ENCODE data around the gene OR10H2. TPM values are rescaled to one million over a fixed set of nuclear protein-coding genes. Genes with fewer than 3 reads are reported as not detected.

The OR10H2 gene
- total and polyA plus RNA-seq, 2 donors (not counting 3 experiments of a cell fraction or from before 2014, with no cell fraction given) = not detected

GRCh38 chr19:15702534-15702930, 25.3 kb upstream of the OR10H2 start:
- H3K9ac ChIP-seq (replicated peaks; ENCODE audit: extremely low read depth, insufficient read depth, low read length) = no peak overlapping the region
- BruUV-seq (replicated peaks) = no TSS peak
- no peaks in the 10 kb centered on the region for H3K27me3 ChIP-seq (ENCODE audit: control insufficient read depth in 2 of 2, insufficient read depth in 2 of 2, low read length in 2 of 2)
- dilution Hi-C loops (cut with MboI; ENCODE audit: extremely low pct_ligation_motif_present, low sequenced_read_pairs) = no loop called here
- ChIA-PET CTCF (no interaction called here), POLR2A (no interaction called here)
- no peaks in the 10 kb centered on the region for H4K20me1 ChIP-seq (replicated peaks; ENCODE audit: control insufficient read depth, extremely low read depth, insufficient read depth, low read length)
- FAIRE-seq (no peak), DNase-seq (ENCODE audit: low read depth, low spot score) (peak; percentile 40)
- H2AFZ ChIP-seq (ENCODE audit: low read depth, low read length) = no peak overlapping the region
- no peaks in the 10 kb centered on the region for H3K9me3 ChIP-seq (replicated peaks; ENCODE audit: control insufficient read depth, insufficient read depth, low read length)
- no peak for TF ChIP-seq MYC (IDR thresholded peaks at IDR 0.05; ENCODE audit: low read depth, low read length)
- TF ChIP-seq MAX (IDR thresholded peaks at IDR 0.05; ENCODE audit: insufficient read depth, insufficient read length) = no peak
- no peak for TF ChIP-seq EZH2 (IDR thresholded peaks at IDR 0.05; ENCODE audit: borderline replicate concordance, low read depth, low read length, severe bottlenecking)
- no peak for TF ChIP-seq POLR2A (IDR thresholded peaks at IDR 0.05; ENCODE audit: low read depth, low read length)
- TF ChIP-seq POLR2AphosphoS5 (IDR thresholded peaks at IDR 0.05; ENCODE audit: insufficient read depth, low read depth, low read length) = no peak
- no peak for TF ChIP-seq GATA2 (IDR thresholded peaks at IDR 0.05; ENCODE audit: insufficient read depth, insufficient read length, low read depth, low read length)
- no peak for TF ChIP-seq JUN (IDR thresholded peaks at IDR 0.05; ENCODE audit: borderline replicate concordance, insufficient read depth, insufficient read length, low read depth)
- no peak for TF ChIP-seq FOS (IDR thresholded peaks at IDR 0.05; ENCODE audit: borderline replicate concordance, insufficient read depth, low read length)
- TF ChIP-seq CTCF (IDR thresholded peaks at IDR 0.05; ENCODE audit: extremely low read depth in 1 of 2, insufficient read depth in 1 of 2, low read depth in 1 of 2, low read length in 2 of 2) = no peak
- H3K4me3 ChIP-seq (replicated peaks in 1 of 3; ENCODE audit: insufficient read depth in 1 of 3, low read depth in 1 of 3, low read length in 3 of 3) = no peak overlapping the region
- intact Hi-C loops (cut with micrococcal nuclease) = no loop called here
- no peaks in the 10 kb centered on the region for H3K9me1 ChIP-seq (replicated peaks; ENCODE audit: control insufficient read depth, extremely low read depth, insufficient read depth, low read length)
- no peaks in the 10 kb centered on the region for H3K79me2 ChIP-seq (ENCODE audit: control insufficient read depth, insufficient read depth, low read length)
- no peaks in the 10 kb centered on the region for H3K36me3 ChIP-seq (ENCODE audit: control insufficient read depth in 2 of 2, extremely low read depth in 1 of 2, insufficient read depth in 2 of 2, low read length in 2 of 2)
- H3K4me2 ChIP-seq (ENCODE audit: insufficient read depth, low read length) = no peak overlapping the region
- no peaks in the 10 kb centered on the region for H3K4me1 ChIP-seq (ENCODE audit: control insufficient read depth, extremely low read depth, insufficient read depth, low read length)
- H3K27ac ChIP-seq (ENCODE audit: insufficient read depth, low read depth, low read length) = no peak overlapping the region
